SIG-M5 treated with dmso at 0.1 percent for 504 hours (cell line): ENCODE results near the gene DIS3.
"Not testable (repeated sequence)": the region's sequence is repeated elsewhere in the genome, so short reads cannot be mapped to it uniquely, and the experiment has no call there.

Experiments used
- DNase-seq: peaks from one replicate; lab custom pipeline; 2025; ENCODE audit not compliant: unreplicated experiment; lab: John Stamatoyannopoulos, UW

The DIS3 gene, protein sequence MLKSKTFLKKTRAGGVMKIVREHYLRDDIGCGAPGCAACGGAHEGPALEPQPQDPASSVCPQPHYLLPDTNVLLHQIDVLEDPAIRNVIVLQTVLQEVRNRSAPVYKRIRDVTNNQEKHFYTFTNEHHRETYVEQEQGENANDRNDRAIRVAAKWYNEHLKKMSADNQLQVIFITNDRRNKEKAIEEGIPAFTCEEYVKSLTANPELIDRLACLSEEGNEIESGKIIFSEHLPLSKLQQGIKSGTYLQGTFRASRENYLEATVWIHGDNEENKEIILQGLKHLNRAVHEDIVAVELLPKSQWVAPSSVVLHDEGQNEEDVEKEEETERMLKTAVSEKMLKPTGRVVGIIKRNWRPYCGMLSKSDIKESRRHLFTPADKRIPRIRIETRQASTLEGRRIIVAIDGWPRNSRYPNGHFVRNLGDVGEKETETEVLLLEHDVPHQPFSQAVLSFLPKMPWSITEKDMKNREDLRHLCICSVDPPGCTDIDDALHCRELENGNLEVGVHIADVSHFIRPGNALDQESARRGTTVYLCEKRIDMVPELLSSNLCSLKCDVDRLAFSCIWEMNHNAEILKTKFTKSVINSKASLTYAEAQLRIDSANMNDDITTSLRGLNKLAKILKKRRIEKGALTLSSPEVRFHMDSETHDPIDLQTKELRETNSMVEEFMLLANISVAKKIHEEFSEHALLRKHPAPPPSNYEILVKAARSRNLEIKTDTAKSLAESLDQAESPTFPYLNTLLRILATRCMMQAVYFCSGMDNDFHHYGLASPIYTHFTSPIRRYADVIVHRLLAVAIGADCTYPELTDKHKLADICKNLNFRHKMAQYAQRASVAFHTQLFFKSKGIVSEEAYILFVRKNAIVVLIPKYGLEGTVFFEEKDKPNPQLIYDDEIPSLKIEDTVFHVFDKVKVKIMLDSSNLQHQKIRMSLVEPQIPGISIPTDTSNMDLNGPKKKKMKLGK

GRCh38 chr13:72781451-72782439 lies at the start of gene DIS3, which contains the start of gene PIBF1:
DIS3 (minus strand) TSS chr13:72781900; CDS start chr13:72781832, 68 bp downstream.
PIBF1 (plus strand) TSS chr13:72782133; CDS start chr13:72783470, 1,337 bp downstream.
- peak; percentile 98 for DNase-seq

- no peak for DNase-seq
Measured at GRCh38 chr13:72823724-72824123, 42.0 kb upstream of the DIS3 start.

- no peak for DNase-seq
Measured at GRCh38 chr13:72823081-72823480, 41.4 kb upstream of the DIS3 start.

GRCh38 chr13:72820898-72821279 lies 39.2 kb upstream of the DIS3 start:
- DNase-seq = no peak

- no peak for DNase-seq
Measured at GRCh38 chr13:72820156-72820897, 38.6 kb upstream of the DIS3 start.

- no peak for DNase-seq
Measured at GRCh38 chr13:72808917-72809500, 27.3 kb upstream of the DIS3 start.

DNA sequence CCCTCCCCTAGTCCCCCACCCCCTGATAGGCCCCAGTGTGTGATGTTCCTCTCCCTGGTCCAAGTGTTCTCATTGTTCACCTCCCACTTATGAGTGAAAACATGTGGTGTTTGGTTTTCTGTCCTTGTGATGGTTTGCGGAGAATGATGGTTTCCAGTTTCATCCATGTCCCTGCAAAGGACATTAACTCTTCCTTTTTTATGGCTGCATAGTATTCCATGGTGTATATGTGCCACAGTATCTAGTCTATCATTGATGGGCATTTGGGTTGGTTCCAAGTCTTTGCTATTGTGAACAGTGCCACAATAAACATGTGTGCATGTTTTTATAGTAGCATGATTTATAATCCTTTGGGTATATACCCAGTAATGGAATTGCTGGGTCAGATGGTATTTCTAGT lies 24.8 kb upstream of the DIS3 start:
- not testable (repeated sequence) for DNase-seq

DNA sequence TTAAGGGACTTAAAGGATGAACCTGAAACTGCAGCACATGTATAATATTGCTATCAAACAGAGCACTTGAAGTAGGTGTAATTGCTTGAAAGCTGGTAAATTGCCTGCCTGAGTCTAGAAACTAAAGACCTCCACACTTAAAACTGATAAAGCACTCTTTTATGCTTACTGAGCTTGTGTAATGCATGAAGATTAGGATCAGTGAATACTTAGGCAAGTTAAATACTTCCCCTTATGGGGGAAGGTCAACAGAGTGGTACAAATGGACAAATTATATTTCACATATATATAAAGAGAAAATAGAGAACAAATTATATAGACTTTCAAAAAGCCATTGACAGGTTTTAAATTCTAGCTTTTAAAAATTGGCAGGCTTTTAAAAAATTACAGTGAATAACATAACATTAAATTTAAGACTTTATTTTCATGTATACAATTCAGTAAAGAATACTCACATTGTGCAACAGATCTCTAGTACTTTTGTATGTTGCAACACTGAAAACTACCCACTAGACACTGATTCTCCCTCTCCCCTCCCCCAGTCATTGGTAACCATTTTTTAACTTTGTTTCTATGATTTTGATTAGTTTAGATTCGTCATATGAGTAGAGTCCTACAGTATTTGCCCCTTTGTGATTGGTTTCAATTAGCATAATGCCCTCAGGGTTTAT lies 24.1 kb upstream of the DIS3 start:
- DNase-seq = peak; percentile 70

DNA sequence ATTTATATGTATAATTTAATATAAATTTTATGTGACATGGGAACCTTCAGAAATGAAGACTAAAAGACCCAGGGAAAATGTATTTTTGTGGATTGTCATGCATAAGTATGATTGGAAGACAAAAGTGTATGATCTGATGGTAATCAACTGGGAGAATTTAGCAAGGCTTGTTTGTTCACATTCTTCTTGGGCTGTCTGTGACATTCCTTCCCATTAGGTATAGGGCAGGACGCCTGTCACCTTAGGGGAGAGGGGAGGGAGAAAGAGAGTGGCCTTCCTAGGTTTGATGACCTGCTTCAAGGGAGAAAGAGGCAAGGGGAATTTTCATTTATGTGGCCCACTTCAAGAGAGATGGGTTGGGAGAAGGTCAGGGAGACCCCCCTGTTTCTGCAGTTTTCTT lies 22.6 kb upstream of the DIS3 start:
- no peak for DNase-seq

DNA sequence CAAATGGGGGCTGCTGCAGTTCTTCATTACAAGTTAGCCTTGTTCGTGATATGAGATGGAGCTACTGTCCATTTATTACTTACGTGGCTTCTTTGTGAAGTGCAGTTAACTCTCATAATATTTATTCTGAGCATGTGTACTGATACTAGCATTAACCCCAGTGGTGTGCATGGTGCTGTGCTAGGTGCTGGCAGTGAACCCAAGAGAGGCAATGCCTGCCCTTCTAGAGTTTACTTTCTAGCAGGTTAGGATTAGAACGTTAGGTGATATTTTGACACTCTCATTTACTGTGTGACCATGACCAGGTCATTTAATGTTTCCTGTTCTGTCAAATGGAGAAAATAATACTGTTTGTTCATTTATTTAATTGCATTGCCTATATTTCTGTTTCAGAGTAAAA lies 17.1 kb upstream of the DIS3 start:
- DNase-seq = no peak

- DNase-seq = no peak
Measured at GRCh38 chr13:72792640-72793039, 10.9 kb upstream of the DIS3 start.

DNA sequence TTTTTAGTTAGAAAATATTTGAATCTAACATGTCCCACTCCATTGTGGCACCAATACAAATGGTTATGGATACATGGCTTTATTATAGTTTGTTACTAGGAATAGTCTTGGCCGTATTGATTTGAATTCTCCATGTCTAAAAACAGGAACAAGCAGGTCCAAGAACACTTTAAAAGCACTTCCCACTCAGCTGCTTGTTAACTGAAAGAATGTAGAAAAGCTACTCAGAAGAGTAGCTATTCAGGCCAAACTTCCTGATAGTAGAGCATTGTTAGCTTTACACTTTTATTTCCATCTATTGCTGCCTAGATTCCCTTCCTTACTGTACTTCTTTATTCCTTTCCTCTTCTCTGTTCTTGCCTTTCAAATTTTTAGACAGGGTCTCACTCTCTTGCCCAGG lies 7.1 kb upstream of the DIS3 start:
- DNase-seq = peak; percentile 24

GRCh38 chr13:72784679-72785078 lies 3.0 kb upstream of the DIS3 start:
- DNase-seq = not testable (repeated sequence)

- DNase-seq = no peak
Measured at GRCh38 chr13:72782717-72783116, 1.0 kb upstream of the DIS3 start.

- no peak for DNase-seq
Measured at GRCh38 chr13:72774019-72774418, 7.7 kb downstream of the DIS3 start.

DNA sequence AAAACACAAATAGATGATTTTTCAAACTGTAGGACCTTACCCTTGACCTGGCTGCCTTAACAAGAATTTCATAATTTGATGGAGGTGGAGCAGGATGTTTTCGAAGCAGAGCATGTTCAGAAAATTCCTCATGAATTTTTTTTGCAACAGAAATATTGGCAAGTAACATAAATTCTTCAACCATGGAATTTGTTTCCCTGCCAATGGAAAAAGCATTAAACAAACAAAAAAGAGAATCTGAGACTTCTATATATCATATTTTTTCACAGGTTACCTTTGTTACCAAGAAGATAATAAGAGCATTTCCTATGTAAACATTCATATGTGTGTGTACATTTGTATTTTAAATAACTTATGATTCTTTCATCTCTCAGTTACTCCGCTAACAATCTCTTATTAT lies 18.3 kb downstream of the DIS3 start:
- DNase-seq = no peak

DNA sequence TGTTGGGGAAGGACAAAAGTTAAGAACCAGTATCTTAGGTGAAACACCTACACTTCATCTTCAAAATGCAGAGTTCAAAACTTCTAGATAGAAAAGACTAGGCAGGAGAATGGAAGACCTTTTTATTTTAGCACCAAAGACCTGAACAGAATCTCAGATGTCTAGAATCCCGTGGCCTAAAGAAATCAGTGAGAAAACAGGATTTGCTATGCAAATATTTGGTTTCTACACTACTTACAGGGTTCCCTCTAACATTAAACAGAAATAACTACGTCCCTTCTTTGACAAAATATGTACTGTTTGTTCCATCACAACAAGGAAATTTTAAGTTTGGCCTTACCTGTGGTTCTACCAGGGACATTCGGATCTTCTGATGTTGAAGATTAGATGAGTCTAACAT lies 21.5 kb downstream of the DIS3 start:
- DNase-seq = no peak

DNA sequence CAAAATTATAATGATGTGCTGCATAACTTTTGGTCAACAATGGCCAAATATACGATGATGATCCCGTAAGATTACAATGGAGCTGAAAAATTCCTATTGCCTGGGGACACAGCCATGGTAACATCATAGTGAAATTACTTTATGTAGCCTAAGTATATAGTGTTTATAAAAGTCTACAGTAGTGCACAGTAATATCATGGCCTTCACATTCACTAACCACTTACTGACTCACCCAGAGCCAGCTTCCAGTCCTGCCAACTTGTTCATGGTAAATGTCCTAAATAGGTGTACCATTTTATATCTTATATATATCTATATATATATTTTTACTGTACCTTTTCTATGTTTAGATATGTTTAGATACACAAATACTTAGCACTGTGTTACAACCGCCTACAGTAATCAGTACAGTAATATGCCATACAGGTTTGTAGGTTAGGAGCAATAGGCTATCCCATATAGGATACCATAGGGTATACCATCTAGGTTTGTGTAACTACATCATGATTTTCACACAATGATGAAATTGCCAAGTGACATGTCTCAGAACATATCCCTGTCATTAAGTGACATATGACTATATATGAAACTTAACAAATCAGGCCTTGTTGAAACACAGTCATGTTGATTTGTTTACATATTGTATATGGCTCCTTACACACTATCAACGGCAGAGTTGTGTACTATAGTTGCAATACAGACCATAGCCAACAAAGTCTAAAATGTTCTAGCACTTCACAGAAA lies 23.7 kb downstream of the DIS3 start:
- no peak for DNase-seq
